PC-3 (cell line): ENCODE data around the gene NEURL1B. TPM values are rescaled to one million over a fixed set of nuclear protein-coding genes. Genes with fewer than 3 reads are reported as not detected.

Experiments
- ATAC-seq: fragments of 200-7000 bp; cut with Tn5 transposase; 2 replicates; pipeline ENCODE4 v1.9.1; 2020; ENCODE audit warnings: mild to moderate bottlenecking, moderate library complexity
- BruUV-seq: library from RNA; stranded (reverse); fragments of 400-500 nt; replicated peaks from 2 replicates; lab custom pipeline; 2021; lab: Mats Ljungman, UMichigan
- CTCF ChIA-PET: fragments of 300-600 bp; sonication (Branson Sonifier 250); formaldehyde crosslinking; loops from one replicate; lab custom pipeline; 2022; ENCODE audit warnings: antibody characterized with exemption; lab: Charles Lee
- POLR2A ChIA-PET: fragments of 300-600 bp; sonication (Branson Sonifier 250); formaldehyde crosslinking; loops from one replicate; lab custom pipeline; 2022; ENCODE audit warnings: antibody characterized with exemption; ENCODE audit not compliant: unreplicated experiment; lab: Charles Lee
- DNase-seq: peaks from one replicate; pipeline ENCODE4 v3.0.0-alpha.2; 2015
- H2AFZ ChIP-seq: fragments of 300-600 bp; sonication (generic); 2 replicates; pipeline ENCODE4 v1.6.0; 2016; ENCODE audit warnings: antibody characterized with exemption, low read length
- H3F3A ChIP-seq: fragments of 300-600 bp; sonication (generic); one replicate; pipeline ENCODE4 v1.6.0; 2017; ENCODE audit warnings: antibody characterized with exemption, low read length, control low read depth, mild to moderate bottlenecking; ENCODE audit not compliant: unreplicated experiment
- H3K27ac ChIP-seq: fragments of 300-600 bp; sonication (generic); 2 replicates; pipeline ENCODE4 v1.5.1; 2016; ENCODE audit warnings: mild to moderate bottlenecking, low read length
- H3K27me3 ChIP-seq: fragments of 300-600 bp; sonication (generic); 2 replicates; pipeline ENCODE4 v1.6.1; 2016; ENCODE audit warnings: low read length, mixed read lengths
- H3K36me3 ChIP-seq: fragments of 300-600 bp; sonication (generic); 2 replicates; pipeline ENCODE4 v1.6.1; 2016; ENCODE audit warnings: low read depth, mixed run types, low read length, mixed read lengths
- H3K4me1 ChIP-seq: fragments of 300-600 bp; sonication (generic); 2 replicates; pipeline ENCODE4 v1.5.1; 2016; ENCODE audit warnings: low read length; ENCODE audit not compliant: insufficient read depth
- H3K4me2 ChIP-seq: fragments of 300-600 bp; sonication (generic); 2 replicates; pipeline ENCODE4 v1.6.0; 2016; ENCODE audit warnings: low read length
- H3K4me3 ChIP-seq: fragments of 300-600 bp; sonication (generic); 2 replicates; pipeline ENCODE4 v1.5.1; 2016; ENCODE audit warnings: mild to moderate bottlenecking, low read length, mixed read lengths
- H3K79me2 ChIP-seq: fragments of 300-600 bp; sonication (generic); 2 replicates; pipeline ENCODE4 v1.6.1; 2017; ENCODE audit warnings: low read length, mixed read lengths
- H3K9ac ChIP-seq: fragments of 300-600 bp; sonication (generic); 2 replicates; pipeline ENCODE4 v1.6.0; 2016; ENCODE audit warnings: mild to moderate bottlenecking, low read length
- H3K9me2 ChIP-seq: fragments of 300-600 bp; sonication (generic); replicated peaks from 2 replicates; pipeline ENCODE4 v1.6.1; 2016; ENCODE audit warnings: mixed run types, low read length, mixed read lengths
- H3K9me3 ChIP-seq: fragments of 300-600 bp; sonication (generic); 2 replicates; pipeline ENCODE4 v1.6.1; 2016; ENCODE audit warnings: low read length, mixed read lengths
- H4K20me1 ChIP-seq: fragments of 300-600 bp; sonication (generic); 2 replicates; pipeline ENCODE4 v1.6.1; 2016; ENCODE audit warnings: low read length, mixed read lengths
- EZH2 ChIP-seq: fragments of 300-600 bp; sonication (generic); IDR thresholded peaks from one replicate; pipeline ENCODE4 v1.6.1; 2017; ENCODE audit warnings: antibody characterized with exemption, mild to moderate bottlenecking, low read length; ENCODE audit not compliant: unreplicated experiment
- EZH2phosphoT487 ChIP-seq: fragments of 300-600 bp; sonication (generic); IDR thresholded peaks from 2 replicates; pipeline ENCODE4 v1.6.1; 2018; ENCODE audit warnings: mild to moderate bottlenecking, antibody characterized with exemption, low read length, borderline replicate concordance
- intact Hi-C: fragments of 100-400 bp; cut with micrococcal nuclease; formaldehyde crosslinking; loops from 2 replicates; pipeline ENCODE4 v1.9.0; 2023
- total RNA-seq: library from RNA; depleted of rRNA; stranded (reverse); fragments of >200 nt; gene quantifications from 2 replicates; pipeline ENCODE4 v1.2.3, GENCODE V29; 2014
- TF ChIP-seq, protein P1 (sequence below): fragments of 300-600 bp; sonication (generic); conservative IDR thresholded peaks from 2 replicates; pipeline ENCODE4 v1.5.1; 2017; ENCODE audit warnings: antibody characterized with exemption, low read depth, mild to moderate bottlenecking, low read length

NEURL1B gene
- total RNA-seq, 1 experiment from 2014 or later, result 0.95 TPM

DNA sequence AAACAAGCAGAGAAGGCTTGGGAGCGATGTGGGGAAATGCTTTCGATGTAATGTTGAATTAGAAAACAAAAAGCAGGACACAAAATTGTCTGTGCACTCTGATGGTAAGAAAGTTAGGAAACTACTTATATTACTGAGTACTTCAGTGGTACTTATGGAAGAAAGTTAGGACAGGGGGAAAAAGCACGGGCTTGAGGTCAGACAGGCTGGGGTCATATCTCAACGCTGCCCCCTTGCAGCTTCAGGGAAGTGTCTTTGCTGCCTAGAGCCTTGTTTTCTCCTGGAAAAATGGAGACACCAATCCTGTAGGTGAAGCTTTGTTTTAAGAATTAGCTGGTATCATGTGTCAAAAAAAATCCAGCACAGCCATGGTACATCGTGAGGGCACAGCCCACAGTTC lies 23.0 kb downstream of the NEURL1B start:
- Histone ChIP-seq H3K9me2 (no peaks in the 10 kb centered on the region), H3K27ac (no peak overlapping the region), H3K4me1 (no peaks in the 10 kb centered on the region), H3K4me2 (no peak overlapping the region), H3K27me3 (no peaks in the 10 kb centered on the region), H3K36me3 (no peaks in the 10 kb centered on the region), H3K79me2 (no peaks in the 10 kb centered on the region), H2AFZ (no peak overlapping the region), H3K4me3 (no peak overlapping the region), H4K20me1 (no peaks in the 10 kb centered on the region), H3K9ac (no peak overlapping the region), H3K9me3 (no peaks in the 10 kb centered on the region), H3F3A (no peaks in the 10 kb centered on the region)
- DNase-seq (no peak), ATAC-seq (no peak)
- ChIA-PET POLR2A (no interaction called here), CTCF (no interaction called here)
- no peak for TF ChIP-seq EZH2phosphoT487
- TF ChIP-seq, protein P1, sequence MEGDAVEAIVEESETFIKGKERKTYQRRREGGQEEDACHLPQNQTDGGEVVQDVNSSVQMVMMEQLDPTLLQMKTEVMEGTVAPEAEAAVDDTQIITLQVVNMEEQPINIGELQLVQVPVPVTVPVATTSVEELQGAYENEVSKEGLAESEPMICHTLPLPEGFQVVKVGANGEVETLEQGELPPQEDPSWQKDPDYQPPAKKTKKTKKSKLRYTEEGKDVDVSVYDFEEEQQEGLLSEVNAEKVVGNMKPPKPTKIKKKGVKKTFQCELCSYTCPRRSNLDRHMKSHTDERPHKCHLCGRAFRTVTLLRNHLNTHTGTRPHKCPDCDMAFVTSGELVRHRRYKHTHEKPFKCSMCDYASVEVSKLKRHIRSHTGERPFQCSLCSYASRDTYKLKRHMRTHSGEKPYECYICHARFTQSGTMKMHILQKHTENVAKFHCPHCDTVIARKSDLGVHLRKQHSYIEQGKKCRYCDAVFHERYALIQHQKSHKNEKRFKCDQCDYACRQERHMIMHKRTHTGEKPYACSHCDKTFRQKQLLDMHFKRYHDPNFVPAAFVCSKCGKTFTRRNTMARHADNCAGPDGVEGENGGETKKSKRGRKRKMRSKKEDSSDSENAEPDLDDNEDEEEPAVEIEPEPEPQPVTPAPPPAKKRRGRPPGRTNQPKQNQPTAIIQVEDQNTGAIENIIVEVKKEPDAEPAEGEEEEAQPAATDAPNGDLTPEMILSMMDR, result no peak
- no peak for TF ChIP-seq EZH2
- no TSS peak for BruUV-seq
- intact Hi-C loops, result no loop called here

DNA sequence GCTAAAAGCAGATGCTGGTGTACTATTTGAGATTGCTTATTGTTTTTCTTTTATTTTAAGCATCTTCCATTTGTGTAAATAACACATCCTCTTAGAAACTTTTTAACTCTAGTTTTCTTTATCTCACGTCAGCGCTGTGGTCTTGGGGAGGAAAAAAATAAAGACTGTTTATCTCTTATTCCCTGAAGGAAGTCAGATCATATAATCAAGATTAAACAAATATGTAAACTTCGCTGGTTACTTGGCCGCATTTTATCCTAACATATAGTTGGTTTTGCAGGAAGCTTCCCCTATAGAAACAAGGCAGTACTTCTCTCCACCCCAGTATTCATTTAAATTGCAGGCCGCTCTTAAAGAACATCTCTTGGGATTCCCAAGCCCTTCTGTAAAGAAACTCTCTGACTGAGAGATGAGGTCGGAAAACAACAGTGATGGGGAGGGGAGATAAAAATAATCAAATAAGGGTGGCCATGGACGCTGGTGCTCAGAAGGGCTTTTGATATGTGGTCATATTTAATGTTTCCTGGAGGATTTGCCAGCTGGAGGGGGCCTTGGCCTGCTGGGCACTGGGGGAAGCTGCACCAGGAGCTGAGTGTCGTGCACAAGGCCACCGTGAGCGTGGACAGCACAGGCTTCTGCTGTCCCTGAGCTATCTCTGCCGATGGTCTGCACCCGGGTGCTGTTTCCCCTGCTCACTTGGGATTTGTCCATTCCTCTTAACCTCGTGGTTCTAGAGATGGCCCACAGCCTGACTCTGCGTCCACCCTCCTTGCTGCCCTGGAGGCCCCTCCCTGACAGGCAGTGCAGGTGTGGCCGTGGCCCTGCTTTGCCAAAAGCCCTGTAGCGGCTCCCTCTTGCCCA lies 23.8 kb downstream of the NEURL1B start:
- H3F3A ChIP-seq, result no peaks in the 10 kb centered on the region
- H3K36me3 ChIP-seq, result no peaks in the 10 kb centered on the region
- BruUV-seq, result no TSS peak
- H3K9me2 ChIP-seq, result no peaks in the 10 kb centered on the region
- no peaks in the 10 kb centered on the region for H4K20me1 ChIP-seq
- H3K79me2 ChIP-seq, result no peaks in the 10 kb centered on the region
- H3K27me3 ChIP-seq, result no peaks in the 10 kb centered on the region
- no peaks in the 10 kb centered on the region for H3K4me1 ChIP-seq
- TF ChIP-seq EZH2 (no peak), EZH2phosphoT487 (no peak)
- TF ChIP-seq, protein P1, result no peak
- intact Hi-C loops, result no loop called here
- DNase-seq, result no peak
- H3K27ac ChIP-seq, result no peak overlapping the region
- no peak overlapping the region for H2AFZ ChIP-seq
- H3K4me3 ChIP-seq, result no peak overlapping the region
- ATAC-seq, result no peak
- no peak overlapping the region for H3K9ac ChIP-seq
- ChIA-PET CTCF (no interaction called here), POLR2A (no interaction called here)
- no peaks in the 10 kb centered on the region for H3K9me3 ChIP-seq
- H3K4me2 ChIP-seq, result no peak overlapping the region

DNA sequence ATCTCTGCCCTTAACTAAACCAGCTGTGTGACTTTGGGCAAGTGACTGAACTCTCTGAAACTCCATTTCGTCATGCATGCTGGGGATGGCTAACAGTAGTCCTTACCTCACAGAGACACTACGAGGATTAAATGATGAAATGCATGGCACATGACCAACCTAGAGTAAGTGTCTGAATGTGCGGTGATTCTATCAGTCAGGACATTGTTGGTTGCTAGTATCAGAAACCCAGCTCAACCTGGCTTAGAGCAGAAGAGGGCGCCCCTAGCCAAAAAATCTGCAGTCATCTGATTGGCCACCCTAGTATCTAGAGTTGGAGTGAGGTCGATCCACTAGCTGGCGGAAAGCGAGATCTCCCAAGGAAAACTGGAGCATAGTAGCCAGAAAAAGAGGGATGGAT lies 25.2 kb downstream of the NEURL1B start:
- H3K9me3 ChIP-seq, result no peaks in the 10 kb centered on the region
- no peaks in the 10 kb centered on the region for H3K9me2 ChIP-seq
- H3K79me2 ChIP-seq, result no peaks in the 10 kb centered on the region
- ATAC-seq, result no peak
- TF ChIP-seq, protein P1, result peak; percentile 24; the same call in 1 of the 2 replicates
- no peak for TF ChIP-seq EZH2phosphoT487
- H3K4me2 ChIP-seq, result no peak overlapping the region
- H3K36me3 ChIP-seq, result no peaks in the 10 kb centered on the region
- no peak overlapping the region for H3K4me3 ChIP-seq
- DNase-seq, result peak; percentile 19
- ChIA-PET POLR2A (interaction anchor here (0.6 kb wide), 1 partner anchor 652 kb away, joined by 4 read pairs; no protein-coding TSS in a partner anchor), CTCF (no interaction called here)
- BruUV-seq, result no TSS peak
- intact Hi-C loops, result loop anchor here (1.0 kb wide), 1 partner anchor 31 kb away; no protein-coding TSS in a partner anchor
- no peak overlapping the region for H3K27ac ChIP-seq
- no peak overlapping the region for H3K9ac ChIP-seq
- H4K20me1 ChIP-seq, result no peaks in the 10 kb centered on the region
- H3K27me3 ChIP-seq, result no peaks in the 10 kb centered on the region
- H3F3A ChIP-seq, result no peaks in the 10 kb centered on the region
- no peak overlapping the region for H2AFZ ChIP-seq
- H3K4me1 ChIP-seq, result no peaks in the 10 kb centered on the region
